Natural killer cell (primary cell): ENCODE results near the gene EXOSC1. TPM values are rescaled to one million over a fixed set of nuclear protein-coding genes. Genes with fewer than 3 reads are reported as not detected.

Experiments used
- ATAC-seq, 3 donors: fragments of 150-1000 bp in 2 of 3; fragments of 200-7000 bp in 1 of 3; cut with Tn5 transposase; 1 replicate in 1 of 3; 2 replicates in 2 of 3; pipeline ENCODE4 v1.10.0; 2021; ENCODE audit warnings: mild to moderate bottlenecking in 2 of 3, moderate library complexity in 2 of 3
- DNase-seq, 2 donors: peaks; one replicate each; pipeline versions ENCODE4 v3.0.0 to v3.0.0-alpha.2; 2013 to 2021; ENCODE audit warnings: mixed read lengths in 1 of 2
- H3K27ac ChIP-seq: one replicate; pipeline ENCODE4 v1.5.1; 2013; ENCODE audit warnings: mild to moderate bottlenecking, low read length
- H3K27me3 ChIP-seq: one replicate; pipeline ENCODE4 v1.6.1; 2013; ENCODE audit warnings: low read length; ENCODE audit not compliant: control insufficient read depth, insufficient read depth
- H3K36me3 ChIP-seq: one replicate; pipeline ENCODE4 v1.6.1; 2013; ENCODE audit warnings: low read length; ENCODE audit not compliant: control insufficient read depth, insufficient read depth
- H3K4me1 ChIP-seq: one replicate; pipeline ENCODE4 v1.6.1; 2013; ENCODE audit warnings: low read length; ENCODE audit not compliant: control insufficient read depth, insufficient read depth
- H3K4me3 ChIP-seq: one replicate; pipeline ENCODE4 v1.5.1; 2013; ENCODE audit warnings: low read length
- H3K9me3 ChIP-seq: one replicate; pipeline ENCODE4 v1.6.1; 2013; ENCODE audit warnings: low read length; ENCODE audit not compliant: control insufficient read depth, insufficient read depth
- H3K27ac Mint-ChIP-seq, 2 donors: one replicate each; pipeline ENCODE4 v1.8.0; 2022; ENCODE audit warnings: mild to moderate bottlenecking in 2 of 2, mixed read lengths in 2 of 2, moderate library complexity in 1 of 2
- H3K27me3 Mint-ChIP-seq, 2 donors: one replicate each; pipeline ENCODE4 v1.8.0; 2022; ENCODE audit warnings: low read depth in 2 of 2, mixed read lengths in 2 of 2
- H3K36me3 Mint-ChIP-seq: one replicate; pipeline ENCODE4 v1.8.0; 2022; ENCODE audit warnings: mixed read lengths
- H3K4me1 Mint-ChIP-seq, 2 donors: one replicate each; pipeline ENCODE4 v1.8.0; 2022; ENCODE audit warnings: mixed read lengths in 2 of 2
- H3K4me3 Mint-ChIP-seq: one replicate; pipeline ENCODE4 v1.8.0; 2022; ENCODE audit warnings: mild to moderate bottlenecking, moderate library complexity, mixed read lengths
- H3K9me3 Mint-ChIP-seq, 2 donors: one replicate each; pipeline ENCODE4 v1.8.0; 2022; ENCODE audit warnings: mixed read lengths in 2 of 2
- WGBS: methylation state at CpG from one replicate; pipeline ENCODE4 v1.1.7; 2013; ENCODE audit warnings: missing lambda C conversion rate; ENCODE audit not compliant: insufficient coverage; 5-methylcytosine and 5-hydroxymethylcytosine counted together
- intact Hi-C: fragments of 100-400 bp; cut with micrococcal nuclease; formaldehyde crosslinking; loops from one replicate; pipeline ENCODE4 v1.14.2; 2022
- total RNA-seq, 4 donors: library from RNA; stranded (reverse); fragments of 120-200 nt in 1 of 4; gene quantifications; one replicate each; pipeline versions ENCODE4 v1.2.3 to v1.2.4, GENCODE V29; 2013 to 2022
- TF ChIP-seq, protein P1 (sequence below): fragments of 200-600 bp; IDR thresholded peaks from one replicate; pipeline ENCODE4 v1.8.0; 2022; ENCODE audit warnings: antibody characterized with exemption

EXOSC1 gene
- total RNA-seq, 3 donors from 2014 or later (not counting 1 experiment from before 2014, with no cell fraction given) = 36.9 to 44.4 (median 37.6) TPM

DNA sequence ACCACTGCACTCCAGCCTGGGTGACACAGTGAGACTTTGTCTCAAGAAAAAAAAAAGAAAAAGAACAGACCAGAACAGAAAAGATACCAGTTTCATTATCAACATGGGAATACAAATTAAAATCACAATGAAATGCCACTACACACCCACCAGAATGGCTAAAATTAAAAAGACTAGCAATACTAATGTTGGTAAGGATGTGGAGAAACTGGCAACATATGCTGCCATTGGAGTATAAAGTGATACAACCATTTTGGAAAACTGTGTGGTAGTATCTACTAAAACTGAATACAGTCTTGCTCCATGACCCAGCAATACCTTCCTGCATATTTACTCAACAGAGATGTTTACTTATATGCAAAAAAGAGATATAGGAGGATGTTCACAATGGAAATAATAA is 41.8 kb downstream of the EXOSC1 start:
- Mint-ChIP-seq H3K4me3 (no peak overlapping the region), H3K9me3 (no peaks in the 10 kb centered on the region), H3K36me3 (no peaks in the 10 kb centered on the region), H3K27ac (peak overlapping the region in 1 of 2 donors; percentile 62), H3K27me3 (no peaks in the 10 kb centered on the region), H3K4me1 (peaks cover 24 to 30% of the 10 kb centered on the region in 2 donors)
- H3K9me3 ChIP-seq = no peaks in the 10 kb centered on the region
- ATAC-seq = no peak
- DNase-seq = no peak
- no peak overlapping the region for H3K27ac ChIP-seq
- H3K27me3 ChIP-seq = no peaks in the 10 kb centered on the region
- TF ChIP-seq, protein P1, sequence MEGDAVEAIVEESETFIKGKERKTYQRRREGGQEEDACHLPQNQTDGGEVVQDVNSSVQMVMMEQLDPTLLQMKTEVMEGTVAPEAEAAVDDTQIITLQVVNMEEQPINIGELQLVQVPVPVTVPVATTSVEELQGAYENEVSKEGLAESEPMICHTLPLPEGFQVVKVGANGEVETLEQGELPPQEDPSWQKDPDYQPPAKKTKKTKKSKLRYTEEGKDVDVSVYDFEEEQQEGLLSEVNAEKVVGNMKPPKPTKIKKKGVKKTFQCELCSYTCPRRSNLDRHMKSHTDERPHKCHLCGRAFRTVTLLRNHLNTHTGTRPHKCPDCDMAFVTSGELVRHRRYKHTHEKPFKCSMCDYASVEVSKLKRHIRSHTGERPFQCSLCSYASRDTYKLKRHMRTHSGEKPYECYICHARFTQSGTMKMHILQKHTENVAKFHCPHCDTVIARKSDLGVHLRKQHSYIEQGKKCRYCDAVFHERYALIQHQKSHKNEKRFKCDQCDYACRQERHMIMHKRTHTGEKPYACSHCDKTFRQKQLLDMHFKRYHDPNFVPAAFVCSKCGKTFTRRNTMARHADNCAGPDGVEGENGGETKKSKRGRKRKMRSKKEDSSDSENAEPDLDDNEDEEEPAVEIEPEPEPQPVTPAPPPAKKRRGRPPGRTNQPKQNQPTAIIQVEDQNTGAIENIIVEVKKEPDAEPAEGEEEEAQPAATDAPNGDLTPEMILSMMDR = no peak
- no peak overlapping the region for H3K4me3 ChIP-seq
- H3K36me3 ChIP-seq = no peaks in the 10 kb centered on the region
- peaks cover 42% of the 10 kb centered on the region for H3K4me1 ChIP-seq
- intact Hi-C loops = loop anchor here (10.0 kb wide), 1 partner anchor 69 kb away; the partner anchor contains the start of gene FRAT2

DNA sequence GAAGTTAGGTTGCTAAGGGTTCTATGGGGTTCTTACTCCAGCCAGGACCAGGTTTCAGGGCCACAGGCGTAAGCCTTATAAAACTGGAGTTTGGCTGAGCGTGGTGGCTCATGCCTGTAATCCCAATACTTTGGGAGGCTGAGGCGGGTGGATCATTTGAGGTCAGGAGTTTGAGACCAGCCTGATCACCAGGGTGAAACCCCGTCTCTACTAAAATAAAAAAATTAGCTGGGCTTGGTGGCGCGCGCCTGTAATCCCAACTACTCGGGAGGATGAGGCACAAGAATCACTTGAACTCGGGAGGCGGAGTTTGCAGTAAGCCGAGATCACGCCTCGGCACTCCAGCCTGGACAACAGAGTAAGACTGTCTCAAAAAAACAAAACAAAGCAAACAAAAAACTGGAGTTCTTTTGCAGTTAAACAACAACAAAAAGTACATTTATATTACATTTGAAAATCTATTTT is 44.3 kb downstream of the EXOSC1 start:
- H3K4me1 ChIP-seq = peaks cover 20% of the 10 kb centered on the region
- Mint-ChIP-seq H3K27me3 (no peaks in the 10 kb centered on the region), H3K27ac (peak overlapping the region; percentile 91 to 97), H3K4me1 (peaks cover 14 to 15% of the 10 kb centered on the region in 2 donors), H3K4me3 (peak overlapping the region; percentile 96), H3K36me3 (no peaks in the 10 kb centered on the region), H3K9me3 (no peaks in the 10 kb centered on the region)
- intact Hi-C loops = loop anchor here (1.0 to 10.0 kb wide), 4 partner anchors 13 to 97 kb away; partner anchors contain the start of genes FRAT2, MMS19 and UBTD1
- 75% methylated on average over 13 of the region's 13 CpGs for WGBS
- peak overlapping the region; percentile 82 for H3K4me3 ChIP-seq
- H3K9me3 ChIP-seq = no peaks in the 10 kb centered on the region
- TF ChIP-seq, protein P1 = no peak
- H3K27me3 ChIP-seq = no peaks in the 10 kb centered on the region
- DNase-seq (no peak), ATAC-seq (no peak)
- H3K36me3 ChIP-seq = peaks cover under 1% of the 10 kb centered on the region
- peak overlapping the region; percentile 94 for H3K27ac ChIP-seq

DNA sequence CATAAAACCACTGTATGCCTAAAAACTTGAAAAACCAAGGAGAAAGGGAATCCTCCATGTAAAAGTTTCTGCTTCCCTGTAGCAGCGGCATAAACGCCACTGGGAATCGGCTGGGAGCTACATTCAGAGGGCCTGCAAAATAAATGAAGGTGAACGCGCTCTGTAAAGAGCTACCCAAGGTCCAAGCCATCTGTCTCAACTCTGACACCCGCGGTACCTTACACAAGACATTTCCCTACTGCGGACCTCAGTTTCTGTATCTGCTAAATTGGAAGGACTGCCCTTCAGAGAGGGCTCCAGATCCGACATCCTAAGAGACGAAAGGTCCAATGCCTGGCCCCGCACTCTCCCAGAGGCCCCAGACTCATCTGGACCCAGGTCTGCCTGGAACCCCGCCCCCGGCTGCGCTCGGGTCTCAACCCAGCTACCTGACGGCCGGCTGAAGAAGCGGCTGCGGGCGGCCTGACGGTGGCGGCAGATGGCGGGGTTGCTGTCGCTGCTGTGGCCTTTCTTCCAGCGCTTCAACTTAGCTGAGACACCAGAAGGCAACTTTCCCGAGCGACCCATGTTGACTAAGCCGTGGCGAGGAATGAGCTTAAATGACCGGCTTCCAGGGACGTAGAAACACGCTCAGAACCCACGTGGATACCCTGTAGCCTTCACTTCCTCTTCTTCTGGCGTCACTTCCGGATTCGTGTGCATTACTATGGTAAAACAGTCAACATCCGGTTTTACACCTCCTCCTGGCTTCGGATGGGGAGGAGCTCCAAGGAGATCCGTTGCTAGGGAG is 44.9 kb downstream of the EXOSC1 start, which contains the start of gene RRP12:
Gene RRP12, minus strand, starts transcription at position 676 of the 790 bp plus-strand sequence. Its CDS starts 109 bp downstream, at position 567.
- TF ChIP-seq, protein P1 = no peak
- peak; percentile 74 to 98 for DNase-seq
- peaks cover 7% of the 10 kb centered on the region for H3K36me3 ChIP-seq
- Mint-ChIP-seq H3K27me3 (no peaks in the 10 kb centered on the region), H3K36me3 (no peaks in the 10 kb centered on the region), H3K4me1 (peaks cover 14 to 15% of the 10 kb centered on the region in 2 donors), H3K27ac (peak within 1 kb of the TSS; percentile 91 to 97), H3K9me3 (no peaks in the 10 kb centered on the region), H3K4me3 (peak within 1 kb of the TSS; percentile 96)
- H3K27ac ChIP-seq = peak within 1 kb of the TSS; percentile 94
- H3K9me3 ChIP-seq = no peaks in the 10 kb centered on the region
- intact Hi-C loops = loop anchor here (1.0 to 10.0 kb wide), 5 partner anchors 14 to 98 kb away; partner anchors contain the start of genes EXOSC1, FRAT2, MMS19 and UBTD1
- peak within 1 kb of the TSS; percentile 82 for H3K4me3 ChIP-seq
- no peaks in the 10 kb centered on the region for H3K27me3 ChIP-seq
- under 1% methylated on average over 39 of the region's 39 CpGs for WGBS
- peak; percentile 88 to 98 (median 98) for ATAC-seq
- peaks cover 20% of the 10 kb centered on the region for H3K4me1 ChIP-seq
